NCI-H510A treated with DMSO at 0.1 percent for 48 hours (cell line): ENCODE measurements around the gene TXNIP.

Experiments used
- DNase-seq: peaks from one replicate; lab custom pipeline; 2025; lab: John Stamatoyannopoulos, UW

Gene TXNIP

GRCh38 chr1:146012703-146013558 is 16.6 kb upstream of the TXNIP start:
- DNase-seq: peak; percentile 80

- no peak for DNase-seq
Measured at GRCh38 chr1:146010126-146010738, 13.9 kb upstream of the TXNIP start.

- no peak for DNase-seq
Measured at GRCh38 chr1:146007489-146008133, 11.2 kb upstream of the TXNIP start.

- no peak for DNase-seq
Measured at GRCh38 chr1:146001709-146002108, 5.3 kb upstream of the TXNIP start.

GRCh38 chr1:145999321-146000024 is 3.1 kb upstream of the TXNIP start:
- peak; percentile 77 for DNase-seq

GRCh38 chr1:145997718-145998023 is 1.3 kb upstream of the TXNIP start:
- no peak for DNase-seq

GRCh38 chr1:145997016-145997717 is 788 bp upstream of the TXNIP start:
- no peak for DNase-seq

- DNase-seq: no peak
Measured at GRCh38 chr1:145995964-145996432, 381 bp downstream of the TXNIP start.

- DNase-seq: no peak
Measured at GRCh38 chr1:145995148-145995881, 1.1 kb downstream of the TXNIP start.

GRCh38 chr1:145994391-145995120 is 1.8 kb downstream of the TXNIP start:
- DNase-seq: no peak

GRCh38 chr1:145993618-145994390 is 2.6 kb downstream of the TXNIP start:
- DNase-seq: no peak

- DNase-seq: no peak
Measured at GRCh38 chr1:145992958-145993617, 3.3 kb downstream of the TXNIP start.

GRCh38 chr1:145992502-145992936 is 3.9 kb downstream of the TXNIP start:
- DNase-seq: no peak

- no peak for DNase-seq
Measured at GRCh38 chr1:145991735-145992412, 4.5 kb downstream of the TXNIP start.

- DNase-seq: no peak
Measured at GRCh38 chr1:145990249-145990855, 6.0 kb downstream of the TXNIP start.

- DNase-seq: no peak
Measured at GRCh38 chr1:145988773-145989172, 7.6 kb downstream of the TXNIP start.

- DNase-seq: no peak
Measured at GRCh38 chr1:145987926-145988325, 8.5 kb downstream of the TXNIP start.

- no peak for DNase-seq
Measured at GRCh38 chr1:145986551-145986950, 9.8 kb downstream of the TXNIP start.
